GM15510 (cell line): ENCODE data around the gene INHBE.

Experiments
- POLR2A ChIP-seq: IDR thresholded peaks from 3 replicates; pipeline ENCODE4 v1.6.1; 2011; ENCODE audit warnings: borderline replicate concordance; ENCODE audit not compliant: insufficient read length; ENCODE audit errors: extremely low read depth

The INHBE gene

DNA sequence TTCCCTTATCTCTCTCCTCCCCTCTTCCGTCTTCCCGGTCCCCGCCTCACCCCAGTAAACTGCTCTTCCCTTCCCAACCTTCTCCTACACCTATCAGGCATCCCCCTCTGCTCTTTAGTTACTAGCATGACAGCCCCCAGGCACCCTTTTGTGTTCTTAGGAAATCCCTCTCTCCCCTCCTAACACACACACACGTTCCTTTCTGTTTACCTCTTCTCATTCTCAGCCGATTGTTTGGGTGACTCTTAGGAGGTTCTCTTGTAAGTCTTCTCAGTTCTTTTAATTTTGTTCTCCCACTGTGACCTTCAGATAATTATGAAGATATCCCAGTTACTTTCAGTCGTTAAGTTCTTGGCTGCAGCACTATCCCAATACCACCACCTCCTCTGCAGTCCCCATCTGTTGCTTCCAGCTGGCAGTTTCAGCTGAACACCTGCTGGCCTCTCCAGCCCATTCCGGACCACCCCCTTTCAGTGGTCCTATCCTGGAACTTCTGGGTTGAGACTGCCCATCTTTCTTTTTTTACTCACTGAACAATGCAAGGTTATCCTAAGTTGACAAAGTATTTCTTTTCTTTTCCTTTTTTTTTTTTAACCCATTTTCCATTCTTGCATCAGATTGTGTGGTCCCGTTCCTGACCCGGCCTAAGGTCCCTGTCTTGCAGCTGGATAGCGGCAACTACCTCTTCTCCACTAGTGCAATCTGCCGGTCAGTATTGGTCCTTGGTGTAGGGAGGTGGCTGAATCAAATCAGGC, 33.5 kb downstream of the INHBE start:
- TF ChIP-seq POLR2A: no peak

DNA sequence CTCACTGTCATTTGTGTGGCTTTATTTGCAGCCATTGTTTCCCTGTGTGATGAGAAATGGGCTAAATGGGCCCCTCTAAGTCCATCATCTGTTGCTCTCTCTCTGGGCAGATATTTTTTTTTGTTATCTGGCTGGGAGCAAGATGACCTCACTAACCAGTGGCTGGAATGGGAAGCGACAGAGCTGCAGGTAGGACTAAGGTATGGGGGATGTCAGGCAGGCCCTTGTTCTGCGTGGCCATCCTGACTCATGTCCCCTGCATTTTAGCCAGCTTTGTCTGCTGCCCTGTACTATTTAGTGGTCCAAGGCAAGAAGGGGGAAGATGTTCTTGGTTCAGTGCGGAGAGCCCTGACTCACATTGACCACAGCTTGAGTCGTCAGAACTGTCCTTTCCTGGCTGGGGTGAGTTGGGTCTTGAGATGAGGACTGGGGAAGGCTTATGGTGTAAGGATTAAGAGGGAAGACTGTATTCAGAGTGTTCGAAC, 34.1 kb downstream of the INHBE start:
- TF ChIP-seq POLR2A: no peak

DNA sequence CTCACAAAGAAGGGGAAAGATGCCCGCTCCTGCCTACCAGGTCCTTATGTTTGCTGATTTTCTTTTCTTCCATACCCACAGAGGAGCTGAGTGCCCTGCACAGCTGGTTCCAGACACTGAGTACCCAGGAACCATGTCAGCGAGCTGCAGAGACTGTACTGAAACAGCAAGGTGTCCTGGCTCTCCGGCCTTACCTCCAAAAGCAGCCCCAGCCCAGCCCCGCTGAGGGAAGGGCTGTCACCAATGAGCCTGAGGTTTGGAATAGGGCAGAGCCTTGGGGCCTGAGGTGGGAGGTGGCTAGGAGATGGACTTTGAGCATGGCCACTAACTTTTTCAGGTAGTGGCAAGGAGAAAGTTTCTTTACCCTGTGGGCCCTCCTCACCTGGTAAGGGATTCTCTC, 35.0 kb downstream of the INHBE start:
- no peak for TF ChIP-seq POLR2A

DNA sequence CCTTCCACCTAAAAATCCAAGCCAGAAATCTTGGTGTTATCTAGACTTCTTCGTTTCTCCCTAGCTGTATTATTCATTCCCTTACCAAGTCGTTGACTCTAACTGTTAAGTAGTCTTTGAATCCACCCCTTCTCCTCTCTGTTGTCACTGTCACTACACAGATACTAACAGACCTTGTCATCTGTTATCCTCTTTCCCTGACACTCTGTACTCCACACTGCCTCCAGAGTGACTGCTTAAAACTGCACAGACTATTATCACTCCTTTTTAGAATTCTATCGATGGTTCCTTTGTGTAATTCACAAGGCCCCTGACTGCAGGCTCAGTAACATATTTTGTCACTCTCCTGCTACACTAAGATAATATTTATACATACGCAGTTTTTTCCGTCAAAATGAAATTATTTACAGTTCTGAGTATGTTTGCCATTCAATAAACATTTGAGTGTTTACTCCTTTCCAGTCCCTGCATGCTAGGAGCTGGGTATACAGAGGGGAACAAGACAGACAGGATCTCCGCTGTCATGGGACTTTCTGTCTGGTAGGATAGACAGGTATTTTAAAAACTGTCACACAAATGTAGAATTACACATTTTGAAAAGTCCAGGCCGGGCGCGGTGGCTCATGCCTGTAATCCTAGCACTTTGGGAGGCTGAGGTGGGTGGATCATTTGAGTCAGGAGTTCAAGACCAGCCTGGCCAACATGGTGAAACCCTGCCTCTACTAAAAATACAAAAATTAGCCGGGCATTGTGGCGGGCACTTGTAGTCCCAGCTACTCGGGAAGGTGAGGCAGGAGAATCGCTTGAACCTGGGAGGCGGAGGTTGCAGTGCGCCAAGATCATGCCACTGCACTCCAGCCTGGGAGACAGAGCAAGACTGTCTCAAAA, 36.5 kb downstream of the INHBE start:
- TF ChIP-seq POLR2A: no peak

DNA sequence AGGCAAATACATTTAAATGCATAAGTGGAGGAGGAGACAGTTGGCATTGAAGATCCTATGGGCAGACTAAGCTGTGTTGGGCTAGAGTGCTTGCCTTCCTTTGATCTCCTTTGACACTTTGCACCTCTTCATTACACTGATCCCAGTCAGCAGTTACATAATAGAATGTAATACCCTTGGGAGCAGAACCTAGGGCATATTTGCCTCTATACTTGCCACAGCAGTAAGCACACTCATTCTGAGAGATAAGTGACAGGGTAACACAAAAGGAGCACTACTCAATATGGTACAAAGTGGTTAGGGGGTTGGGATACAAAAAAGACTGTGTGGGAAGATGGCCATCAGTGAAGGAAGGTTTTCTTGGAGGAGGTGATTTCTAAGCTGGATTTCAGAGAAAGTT, 41.7 kb downstream of the INHBE start:
- no peak for TF ChIP-seq POLR2A

DNA sequence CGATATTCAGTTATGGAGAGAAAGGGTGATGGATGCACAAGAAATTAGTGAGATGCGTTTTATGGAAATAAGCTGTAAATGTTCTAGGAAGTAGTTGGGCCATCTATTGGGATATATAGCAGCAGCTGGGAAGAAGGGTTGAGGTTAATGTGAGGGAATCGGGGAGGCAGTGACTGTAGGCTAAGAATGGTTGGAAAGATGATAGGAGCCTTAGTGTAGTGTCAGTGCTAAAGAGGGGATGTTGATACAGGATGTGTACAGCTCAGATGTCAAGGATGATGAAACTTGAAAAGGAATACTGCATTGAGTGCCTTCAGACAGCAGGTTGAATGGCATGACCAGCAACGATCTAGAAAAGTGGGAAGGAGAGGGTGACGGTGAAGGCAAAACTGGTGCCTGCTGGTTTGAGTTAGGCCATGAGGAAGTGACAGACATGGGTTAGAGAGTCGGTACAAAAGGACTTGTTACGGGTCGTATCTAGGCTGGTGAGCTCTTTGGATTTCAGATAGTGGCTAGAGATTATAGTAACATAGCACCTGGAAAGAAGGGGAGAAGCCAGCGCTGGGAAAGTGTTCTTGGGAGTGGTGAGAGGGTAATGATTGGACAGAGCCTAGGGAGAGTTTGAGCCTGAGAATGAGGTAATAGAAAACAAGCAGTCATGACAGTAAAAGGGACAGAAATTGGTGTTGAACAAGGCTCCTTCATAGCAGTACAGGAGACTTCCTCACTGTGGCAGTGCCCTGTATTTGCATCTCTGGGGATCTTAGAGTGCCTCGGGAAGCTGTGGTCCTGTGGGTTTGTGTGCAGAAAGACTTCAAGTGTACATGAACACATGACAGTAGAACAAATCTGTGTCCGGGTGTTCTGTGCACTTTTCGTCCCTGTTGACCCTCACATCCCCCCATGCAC, 42.4 kb downstream of the INHBE start:
- TF ChIP-seq POLR2A: no peak

DNA sequence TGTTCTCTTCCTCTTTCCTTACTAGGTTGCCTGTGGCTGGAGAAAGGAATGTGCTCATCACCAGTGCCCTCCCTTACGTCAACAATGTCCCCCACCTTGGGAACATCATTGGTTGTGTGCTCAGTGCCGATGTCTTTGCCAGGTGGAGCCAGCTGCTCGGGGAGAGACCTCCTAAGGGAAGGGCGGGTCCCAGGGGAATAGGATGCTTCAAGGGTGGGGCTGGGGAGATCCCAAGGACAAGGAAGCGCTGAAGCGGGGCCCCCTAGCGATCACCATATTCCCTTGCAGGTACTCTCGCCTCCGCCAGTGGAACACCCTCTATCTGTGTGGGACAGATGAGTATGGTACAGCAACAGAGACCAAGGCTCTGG, 43.0 kb downstream of the INHBE start:
- TF ChIP-seq POLR2A: no peak

DNA sequence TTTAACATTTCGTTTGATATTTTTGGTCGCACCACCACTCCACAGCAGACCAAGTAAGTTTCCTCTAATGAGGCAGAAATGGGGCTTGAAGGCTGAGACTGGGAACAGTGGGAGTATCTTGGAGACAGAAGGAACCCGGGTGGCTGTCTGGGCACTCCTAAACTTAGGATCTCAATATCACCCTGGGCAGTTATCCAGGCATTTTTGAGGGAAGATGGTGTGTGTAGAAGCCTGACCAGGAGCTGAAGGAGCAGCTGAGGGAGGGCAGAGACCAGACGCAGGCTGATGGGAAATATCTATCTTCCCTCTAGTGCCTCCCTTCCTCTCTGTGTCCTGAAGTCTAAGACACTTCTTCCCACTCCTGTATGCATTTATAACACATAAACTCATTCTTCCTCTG, 43.5 kb downstream of the INHBE start:
- TF ChIP-seq POLR2A: no peak

DNA sequence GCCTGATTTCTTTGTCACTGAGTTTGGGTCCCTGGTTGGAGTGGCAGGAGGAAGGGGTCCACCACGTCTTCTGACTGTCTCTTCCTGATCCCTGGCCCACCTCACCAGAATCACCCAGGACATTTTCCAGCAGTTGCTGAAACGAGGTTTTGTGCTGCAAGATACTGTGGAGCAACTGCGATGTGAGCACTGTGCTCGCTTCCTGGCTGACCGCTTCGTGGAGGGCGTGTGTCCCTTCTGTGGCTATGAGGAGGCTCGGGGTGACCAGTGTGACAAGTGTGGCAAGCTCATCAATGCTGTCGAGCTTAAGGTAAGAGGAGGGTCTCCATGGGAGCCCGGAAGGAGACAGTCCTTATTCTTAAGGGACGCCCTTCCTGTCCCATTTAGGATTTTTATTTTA, 45.1 kb downstream of the INHBE start:
- TF ChIP-seq POLR2A: no peak
